Activated CD8-positive, alpha-beta T cell treated with anti-CD3 and anti-CD28 coated beads, Interleukin-2, amount 10 ng/mL, durations not matched to agents 7 days and 5 days (primary cell): Measurements from ENCODE around the gene TCERG1L. TPM values are rescaled to one million over a fixed set of nuclear protein-coding genes. Genes with fewer than 3 reads are reported as not detected.

Experiments used
- ATAC-seq: fragments of 150-1000 bp; cut with Tn5 transposase; one replicate; pipeline ENCODE4 v1.10.0; 2021; ENCODE audit warnings: moderate library complexity
- CTCF ChIA-PET: fragments of 350-600 bp; sonication (Branson Sonifier 250); formaldehyde crosslinking; loops from one replicate; lab custom pipeline; 2021; ENCODE audit warnings: antibody characterized with exemption; lab: Charles Lee
- POLR2A ChIA-PET: fragments of 350-600 bp; sonication (Branson Sonifier 250); formaldehyde crosslinking; loops from one replicate; lab custom pipeline; 2021; ENCODE audit warnings: antibody characterized with exemption; lab: Charles Lee
- DNase-seq: peaks from one replicate; pipeline ENCODE4 v3.0.0-alpha.2; 2020
- H3K27ac Mint-ChIP-seq: one replicate; pipeline ENCODE4 v1.8.0; 2021; ENCODE audit warnings: mild to moderate bottlenecking, mixed read lengths
- H3K27me3 Mint-ChIP-seq: one replicate; pipeline ENCODE4 v1.8.0; 2021; ENCODE audit warnings: low read depth, mixed read lengths
- H3K36me3 Mint-ChIP-seq: one replicate; pipeline ENCODE4 v1.8.0; 2021; ENCODE audit warnings: low read depth, mixed read lengths
- H3K4me1 Mint-ChIP-seq: one replicate; pipeline ENCODE4 v1.8.0; 2021; ENCODE audit warnings: low read depth, mixed read lengths
- H3K4me3 Mint-ChIP-seq: one replicate; pipeline ENCODE4 v1.8.0; 2021; ENCODE audit warnings: mild to moderate bottlenecking, mixed read lengths
- H3K9me3 Mint-ChIP-seq: one replicate; pipeline ENCODE4 v1.8.0; 2022; ENCODE audit warnings: mixed read lengths; ENCODE audit not compliant: insufficient read depth
- total RNA-seq, 2 experiments: library from RNA; stranded (reverse); gene quantifications; one replicate each; pipeline ENCODE4 v1.2.3, GENCODE V29; 2021

Gene TCERG1L
- total RNA-seq, 2 experiments from 2014 or later: 0.08 TPM; not detected in 1

DNA sequence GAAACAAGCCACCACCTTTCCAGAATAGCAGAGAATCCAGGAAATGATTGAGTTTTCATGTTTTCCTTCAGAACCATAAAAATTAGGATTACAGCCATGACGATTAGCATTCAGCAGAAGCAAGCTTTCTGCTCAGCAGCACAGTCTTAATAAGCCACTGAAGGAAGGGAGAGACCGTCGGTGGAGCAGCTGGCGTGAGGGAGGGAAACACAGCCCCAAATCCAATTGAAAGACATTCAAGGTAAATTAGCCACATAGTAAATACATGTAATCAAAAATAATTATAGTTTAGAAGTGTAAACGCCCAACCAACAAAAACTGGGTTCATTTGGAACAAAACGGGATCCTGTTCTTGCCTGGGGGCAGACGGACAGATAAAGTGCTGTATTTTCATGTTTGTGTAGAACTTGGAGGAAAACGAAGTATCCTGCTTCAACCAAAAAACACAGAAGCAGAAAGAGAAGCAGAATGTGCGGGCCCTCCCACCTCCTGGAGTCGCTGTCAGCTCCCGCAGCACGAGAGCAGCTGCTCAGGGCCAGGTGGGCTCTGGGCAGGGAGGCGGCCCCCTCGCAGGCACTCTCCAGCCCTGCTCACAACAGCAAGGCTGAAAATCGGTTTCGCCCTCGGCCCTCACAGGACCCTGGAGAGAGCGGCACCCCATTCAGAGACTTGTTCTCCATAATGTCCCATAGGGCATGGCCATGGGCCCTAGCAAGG lies 84.9 kb downstream of the TCERG1L start:
- H3K27ac Mint-ChIP-seq: no peak overlapping the region
- ChIA-PET POLR2A (no interaction called here), CTCF (no interaction called here)
- ATAC-seq (no peak), DNase-seq (no peak)
- no peaks in the 10 kb centered on the region for H3K9me3 Mint-ChIP-seq
- H3K4me3 Mint-ChIP-seq: no peak overlapping the region
- no peaks in the 10 kb centered on the region for H3K4me1 Mint-ChIP-seq
- no peaks in the 10 kb centered on the region for H3K36me3 Mint-ChIP-seq
- no peaks in the 10 kb centered on the region for H3K27me3 Mint-ChIP-seq

DNA sequence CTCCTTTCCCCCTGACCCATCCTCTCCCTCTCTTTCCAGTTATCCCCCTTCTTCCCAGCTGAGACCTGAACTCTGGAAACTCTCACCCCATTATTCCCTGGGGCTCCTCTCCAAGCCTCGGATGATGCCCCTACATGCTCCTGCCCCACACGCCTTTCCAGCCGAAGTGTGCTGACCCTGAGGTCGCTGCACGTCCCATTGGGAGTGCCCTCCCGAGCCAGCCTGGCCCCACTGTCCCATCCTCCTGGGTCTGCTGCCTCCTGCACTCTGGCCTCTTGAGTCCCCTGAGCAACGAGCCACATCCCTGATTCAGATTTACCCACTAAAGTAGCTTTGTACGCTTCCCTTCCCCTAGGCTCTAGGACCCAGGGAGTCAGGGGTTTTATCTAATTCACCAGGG lies 87.4 kb downstream of the TCERG1L start:
- Mint-ChIP-seq H3K36me3 (no peaks in the 10 kb centered on the region), H3K27me3 (no peaks in the 10 kb centered on the region), H3K27ac (no peak overlapping the region), H3K4me3 (no peak overlapping the region), H3K4me1 (no peaks in the 10 kb centered on the region), H3K9me3 (no peaks in the 10 kb centered on the region)
- DNase-seq: no peak
- POLR2A ChIA-PET: no interaction called here
- ATAC-seq: no peak
- CTCF ChIA-PET: no interaction called here

DNA sequence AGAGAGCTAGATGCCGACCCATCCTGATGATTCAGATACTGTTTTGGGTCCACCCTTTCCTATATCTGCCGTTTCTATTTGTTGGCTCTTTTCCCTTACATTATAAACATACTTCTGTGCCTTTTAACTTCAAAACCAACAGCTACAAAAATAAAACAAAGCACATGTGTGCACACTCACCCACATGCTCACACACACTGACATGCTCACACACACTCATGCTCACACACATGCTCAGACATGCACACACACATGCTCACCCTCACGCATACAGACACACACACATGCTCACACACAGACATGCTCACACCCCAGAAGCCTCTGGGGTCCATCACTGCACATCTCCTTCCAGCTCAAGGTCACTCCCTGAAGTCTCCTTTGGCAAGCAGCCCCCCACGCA lies 88.1 kb downstream of the TCERG1L start:
- Mint-ChIP-seq H3K27ac (no peak overlapping the region), H3K9me3 (no peaks in the 10 kb centered on the region), H3K4me3 (no peak overlapping the region), H3K36me3 (no peaks in the 10 kb centered on the region), H3K27me3 (no peaks in the 10 kb centered on the region), H3K4me1 (no peaks in the 10 kb centered on the region)
- POLR2A ChIA-PET: no interaction called here
- DNase-seq (no peak), ATAC-seq (no peak)
- CTCF ChIA-PET: no interaction called here

DNA sequence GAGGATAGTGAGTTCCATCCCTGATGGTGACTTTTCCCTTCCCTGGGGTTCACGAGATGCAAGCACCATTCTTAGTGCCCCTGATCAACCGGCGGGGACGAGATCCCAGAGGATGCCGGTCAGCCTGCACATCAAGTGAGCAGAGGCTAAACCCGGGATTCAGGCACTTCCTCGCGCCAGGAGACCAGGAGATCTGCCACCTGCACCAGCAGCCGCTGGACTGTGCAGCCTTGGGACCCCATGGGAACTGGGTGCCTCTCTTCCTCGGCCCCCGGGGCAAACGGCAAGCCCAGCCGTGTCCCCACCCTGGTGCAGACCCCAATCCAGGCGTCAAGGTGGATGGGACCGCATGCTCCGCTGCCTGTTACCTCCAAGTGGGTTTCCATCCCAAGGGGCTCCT lies 88.5 kb downstream of the TCERG1L start:
- Mint-ChIP-seq H3K4me1 (no peaks in the 10 kb centered on the region), H3K27me3 (no peaks in the 10 kb centered on the region), H3K27ac (no peak overlapping the region), H3K36me3 (no peaks in the 10 kb centered on the region), H3K4me3 (no peak overlapping the region), H3K9me3 (no peaks in the 10 kb centered on the region)
- ChIA-PET CTCF (no interaction called here), POLR2A (no interaction called here)
- ATAC-seq (no peak), DNase-seq (no peak)

DNA sequence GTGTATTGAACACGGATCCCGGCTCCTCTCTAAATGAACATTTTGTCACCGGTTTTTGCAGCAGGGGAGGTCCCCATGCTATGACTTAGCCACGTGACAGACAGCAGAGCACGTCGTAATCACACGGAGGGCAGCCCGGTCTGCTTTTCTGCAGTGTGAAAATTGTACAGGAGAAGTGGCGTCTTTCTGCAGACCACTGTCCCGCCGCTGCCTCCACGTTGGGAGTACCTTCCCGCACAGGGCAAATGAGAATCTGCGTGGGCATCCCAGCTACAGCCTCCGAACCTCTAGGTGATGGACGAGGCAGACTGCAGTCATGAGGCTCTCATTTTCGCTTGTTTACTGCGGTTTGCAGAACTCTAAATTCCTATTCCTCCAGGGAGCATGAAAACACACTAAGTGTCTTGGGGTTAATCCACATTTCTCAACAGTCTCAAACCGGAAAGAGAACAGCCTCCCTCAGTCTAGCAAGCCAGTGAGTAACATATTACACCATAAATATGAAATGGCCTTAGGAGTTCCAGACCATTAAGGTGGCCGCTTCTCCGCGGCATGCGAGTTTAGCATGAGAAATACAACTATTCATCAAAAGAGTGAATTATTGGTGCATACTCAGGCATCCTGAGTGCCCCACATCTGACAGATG lies 89.8 kb downstream of the TCERG1L start:
- no peaks in the 10 kb centered on the region for H3K4me1 Mint-ChIP-seq
- no peak for DNase-seq
- H3K36me3 Mint-ChIP-seq: no peaks in the 10 kb centered on the region
- H3K4me3 Mint-ChIP-seq: no peak overlapping the region
- ATAC-seq: no peak
- ChIA-PET CTCF (no interaction called here), POLR2A (no interaction called here)
- no peak overlapping the region for H3K27ac Mint-ChIP-seq
- no peaks in the 10 kb centered on the region for H3K27me3 Mint-ChIP-seq
- no peaks in the 10 kb centered on the region for H3K9me3 Mint-ChIP-seq

DNA sequence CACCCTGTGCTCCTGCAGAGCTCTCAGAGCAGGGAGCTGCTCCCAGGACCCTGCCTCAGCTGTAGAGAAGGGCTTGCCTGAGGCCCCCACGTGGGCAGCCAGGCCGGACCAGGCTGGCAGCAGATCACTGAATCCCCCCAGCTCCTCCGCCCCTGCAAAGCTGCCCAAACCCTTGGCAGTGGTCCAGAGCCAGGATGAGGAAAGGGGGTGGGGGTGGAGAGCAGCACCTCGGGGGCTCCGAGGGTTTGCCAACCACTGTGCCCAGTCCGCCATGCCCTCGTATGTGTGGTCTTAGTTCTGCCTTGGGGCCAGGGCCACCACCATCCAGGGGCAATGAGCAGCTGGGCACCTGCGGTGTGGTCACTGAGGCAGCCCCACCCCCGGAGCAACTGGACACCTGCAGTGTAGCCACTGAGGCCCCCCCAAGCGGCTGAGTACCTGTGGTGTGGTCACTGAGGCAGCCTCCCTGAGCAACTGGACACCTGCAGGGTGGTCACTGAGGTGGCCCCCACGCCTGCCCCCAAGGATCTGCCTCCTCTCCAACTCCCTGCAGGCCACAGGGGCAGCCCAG lies 90.8 kb downstream of the TCERG1L start:
- H3K4me1 Mint-ChIP-seq: no peaks in the 10 kb centered on the region
- no peaks in the 10 kb centered on the region for H3K27me3 Mint-ChIP-seq
- H3K27ac Mint-ChIP-seq: no peak overlapping the region
- ChIA-PET POLR2A (no interaction called here), CTCF (no interaction called here)
- no peaks in the 10 kb centered on the region for H3K36me3 Mint-ChIP-seq
- H3K9me3 Mint-ChIP-seq: no peaks in the 10 kb centered on the region
- H3K4me3 Mint-ChIP-seq: no peak overlapping the region
- DNase-seq: no peak
- ATAC-seq: no peak

DNA sequence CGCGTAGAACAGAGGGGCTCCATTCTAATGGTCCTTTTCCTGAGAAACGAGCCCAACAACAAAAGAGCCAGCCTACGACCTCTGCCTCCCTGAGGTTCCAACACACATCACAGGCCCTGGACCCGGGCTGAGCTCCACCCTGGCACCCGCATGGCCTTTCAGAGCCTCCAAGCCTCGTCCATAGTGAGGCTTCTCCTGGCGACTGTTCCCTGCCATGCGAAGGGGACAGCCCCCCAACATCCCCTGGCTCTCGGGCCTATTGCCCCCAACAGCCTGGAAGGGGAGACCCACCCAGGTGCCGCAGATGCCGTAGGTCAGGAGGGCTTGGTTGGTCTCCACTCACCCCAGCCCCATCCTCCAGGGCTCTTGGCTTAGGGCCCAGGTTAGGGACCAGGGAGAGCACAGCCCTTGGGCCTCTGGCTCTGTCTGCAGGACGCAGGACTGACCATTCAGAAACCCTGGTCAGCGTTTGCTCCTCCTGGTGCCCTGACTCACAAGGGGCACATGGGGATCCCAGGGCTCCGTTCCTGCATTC lies 91.5 kb downstream of the TCERG1L start:
- Mint-ChIP-seq H3K4me3 (no peak overlapping the region), H3K27me3 (no peaks in the 10 kb centered on the region), H3K4me1 (no peaks in the 10 kb centered on the region), H3K27ac (no peak overlapping the region), H3K9me3 (no peaks in the 10 kb centered on the region), H3K36me3 (no peaks in the 10 kb centered on the region)
- DNase-seq (no peak), ATAC-seq (no peak)
- ChIA-PET POLR2A (no interaction called here), CTCF (no interaction called here)

DNA sequence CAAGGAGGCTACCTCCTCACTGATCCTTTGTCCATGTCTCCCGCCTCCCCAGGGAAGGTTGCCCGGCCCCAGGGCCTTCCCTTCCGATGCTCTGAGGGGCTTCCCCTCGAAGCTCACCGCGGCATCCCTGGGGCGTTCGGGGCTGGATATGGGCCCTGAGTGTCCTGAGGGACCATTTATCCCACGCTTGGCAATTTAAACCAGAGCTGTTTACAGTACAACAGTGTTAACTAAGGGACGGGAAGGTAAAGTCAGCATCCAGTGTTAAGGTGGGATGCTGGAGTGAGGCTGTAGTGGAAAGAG lies 92.0 kb downstream of the TCERG1L start:
- no peak overlapping the region for H3K27ac Mint-ChIP-seq
- no peak for ATAC-seq
- ChIA-PET CTCF (no interaction called here), POLR2A (no interaction called here)
- H3K4me1 Mint-ChIP-seq: no peaks in the 10 kb centered on the region
- no peaks in the 10 kb centered on the region for H3K9me3 Mint-ChIP-seq
- no peak overlapping the region for H3K4me3 Mint-ChIP-seq
- H3K27me3 Mint-ChIP-seq: no peaks in the 10 kb centered on the region
- H3K36me3 Mint-ChIP-seq: no peaks in the 10 kb centered on the region
- no peak for DNase-seq

DNA sequence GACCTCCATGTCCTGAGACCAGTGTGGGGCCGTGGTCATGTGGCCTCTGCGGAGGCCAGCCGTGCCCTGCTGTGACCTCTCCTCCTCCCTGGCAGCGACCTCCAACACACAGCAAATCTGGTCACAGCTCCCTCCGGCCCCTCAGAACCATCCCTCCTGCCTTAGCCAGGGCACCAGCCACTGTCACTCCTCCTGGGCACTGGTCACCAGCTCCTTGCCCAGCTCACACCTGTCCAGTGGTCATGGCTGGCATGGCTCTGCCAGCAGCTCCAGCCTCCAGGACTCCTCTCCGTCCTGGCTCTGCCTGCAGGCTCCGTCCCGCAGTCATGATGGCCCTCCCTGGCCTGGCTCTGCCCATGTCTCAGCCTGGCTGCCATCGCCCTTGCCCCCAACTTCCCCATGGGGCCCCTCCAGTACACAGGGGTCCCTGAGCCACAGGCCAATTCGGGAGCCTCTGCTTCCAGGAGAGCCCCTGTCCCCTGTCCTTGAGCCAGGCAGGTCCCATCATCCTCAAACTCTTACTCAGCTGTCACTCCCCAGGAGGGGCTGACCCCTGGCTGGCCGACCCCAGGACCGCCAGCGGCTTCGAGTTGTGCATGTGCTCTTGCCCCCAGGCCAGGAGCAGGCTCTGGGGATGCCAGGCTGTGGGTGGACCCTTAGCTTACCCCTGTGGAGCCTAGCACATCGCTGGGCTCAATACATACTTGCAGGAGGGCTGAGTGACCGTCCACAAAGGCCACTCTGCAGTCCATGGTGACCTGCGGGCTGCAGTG lies 92.5 kb downstream of the TCERG1L start:
- no peak for DNase-seq
- Mint-ChIP-seq H3K9me3 (no peaks in the 10 kb centered on the region), H3K27ac (no peak overlapping the region), H3K36me3 (no peaks in the 10 kb centered on the region), H3K4me3 (no peak overlapping the region), H3K4me1 (no peaks in the 10 kb centered on the region), H3K27me3 (no peaks in the 10 kb centered on the region)
- no peak for ATAC-seq
- ChIA-PET CTCF (no interaction called here), POLR2A (no interaction called here)

DNA sequence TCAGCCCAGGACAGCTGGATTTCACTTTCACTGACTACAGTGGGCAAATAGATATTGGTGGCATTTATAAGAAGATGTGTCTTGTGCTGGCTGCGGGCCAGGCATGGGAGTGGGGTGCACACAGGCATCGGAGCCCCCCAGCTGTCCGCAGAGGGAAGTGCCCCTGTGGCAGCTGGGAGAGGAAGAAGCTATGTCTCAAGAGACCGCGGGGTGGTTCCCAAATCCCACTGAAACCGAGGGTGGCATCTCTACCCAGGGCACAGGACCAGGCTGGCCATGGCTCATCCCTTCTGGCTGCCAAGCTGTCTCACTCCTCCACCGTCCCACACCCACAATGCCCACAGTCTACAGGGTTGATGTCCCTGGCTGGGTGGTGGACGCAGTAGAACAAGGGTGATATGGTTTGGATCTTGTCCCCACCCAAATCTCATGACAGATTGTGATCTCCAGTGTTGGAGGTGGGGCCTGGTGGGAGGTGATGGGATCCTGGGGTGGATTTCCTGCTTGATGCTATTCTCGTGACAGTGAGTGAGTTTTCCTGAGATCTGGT lies 94.8 kb downstream of the TCERG1L start:
- Mint-ChIP-seq H3K4me1 (no peaks in the 10 kb centered on the region), H3K9me3 (no peaks in the 10 kb centered on the region), H3K27ac (no peak overlapping the region), H3K27me3 (no peaks in the 10 kb centered on the region), H3K36me3 (no peaks in the 10 kb centered on the region), H3K4me3 (no peak overlapping the region)
- ATAC-seq (no peak), DNase-seq (no peak)
- CTCF ChIA-PET: no interaction called here
- POLR2A ChIA-PET: no interaction called here

DNA sequence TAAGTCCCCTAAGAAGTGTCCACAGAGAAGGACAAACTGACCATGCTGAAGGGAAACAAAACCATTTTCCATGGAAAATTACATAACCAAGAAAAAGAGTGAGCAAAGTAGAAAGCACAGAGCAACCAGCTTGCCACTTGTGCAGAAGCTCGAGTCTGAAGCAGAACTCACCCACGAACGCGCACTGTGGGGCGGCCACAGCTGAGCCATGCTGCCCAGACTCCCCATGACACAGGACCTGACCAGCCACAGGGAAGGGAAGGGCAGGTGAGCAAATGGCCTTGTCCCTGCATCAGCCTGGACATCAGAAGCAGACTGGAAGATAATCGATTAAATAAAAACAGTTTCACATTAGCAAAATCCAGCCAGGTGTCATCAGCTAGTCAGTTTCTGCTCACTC lies 95.7 kb downstream of the TCERG1L start:
- Mint-ChIP-seq H3K27ac (no peak overlapping the region), H3K9me3 (no peaks in the 10 kb centered on the region), H3K4me1 (no peaks in the 10 kb centered on the region), H3K36me3 (no peaks in the 10 kb centered on the region), H3K4me3 (no peak overlapping the region), H3K27me3 (no peaks in the 10 kb centered on the region)
- CTCF ChIA-PET: no interaction called here
- no peak for ATAC-seq
- DNase-seq: no peak
- POLR2A ChIA-PET: no interaction called here
